HPDE6-E6E7 (cell line): Measurements from ENCODE around the gene B3GALNT1.

ENCODE experiments used
- DNase-seq: peaks from one replicate; pipeline ENCODE4 v3.0.0; 2011; ENCODE audit warnings: missing footprints; ENCODE audit errors: extremely low spot score

The B3GALNT1 gene, protein sequence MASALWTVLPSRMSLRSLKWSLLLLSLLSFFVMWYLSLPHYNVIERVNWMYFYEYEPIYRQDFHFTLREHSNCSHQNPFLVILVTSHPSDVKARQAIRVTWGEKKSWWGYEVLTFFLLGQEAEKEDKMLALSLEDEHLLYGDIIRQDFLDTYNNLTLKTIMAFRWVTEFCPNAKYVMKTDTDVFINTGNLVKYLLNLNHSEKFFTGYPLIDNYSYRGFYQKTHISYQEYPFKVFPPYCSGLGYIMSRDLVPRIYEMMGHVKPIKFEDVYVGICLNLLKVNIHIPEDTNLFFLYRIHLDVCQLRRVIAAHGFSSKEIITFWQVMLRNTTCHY

DNA sequence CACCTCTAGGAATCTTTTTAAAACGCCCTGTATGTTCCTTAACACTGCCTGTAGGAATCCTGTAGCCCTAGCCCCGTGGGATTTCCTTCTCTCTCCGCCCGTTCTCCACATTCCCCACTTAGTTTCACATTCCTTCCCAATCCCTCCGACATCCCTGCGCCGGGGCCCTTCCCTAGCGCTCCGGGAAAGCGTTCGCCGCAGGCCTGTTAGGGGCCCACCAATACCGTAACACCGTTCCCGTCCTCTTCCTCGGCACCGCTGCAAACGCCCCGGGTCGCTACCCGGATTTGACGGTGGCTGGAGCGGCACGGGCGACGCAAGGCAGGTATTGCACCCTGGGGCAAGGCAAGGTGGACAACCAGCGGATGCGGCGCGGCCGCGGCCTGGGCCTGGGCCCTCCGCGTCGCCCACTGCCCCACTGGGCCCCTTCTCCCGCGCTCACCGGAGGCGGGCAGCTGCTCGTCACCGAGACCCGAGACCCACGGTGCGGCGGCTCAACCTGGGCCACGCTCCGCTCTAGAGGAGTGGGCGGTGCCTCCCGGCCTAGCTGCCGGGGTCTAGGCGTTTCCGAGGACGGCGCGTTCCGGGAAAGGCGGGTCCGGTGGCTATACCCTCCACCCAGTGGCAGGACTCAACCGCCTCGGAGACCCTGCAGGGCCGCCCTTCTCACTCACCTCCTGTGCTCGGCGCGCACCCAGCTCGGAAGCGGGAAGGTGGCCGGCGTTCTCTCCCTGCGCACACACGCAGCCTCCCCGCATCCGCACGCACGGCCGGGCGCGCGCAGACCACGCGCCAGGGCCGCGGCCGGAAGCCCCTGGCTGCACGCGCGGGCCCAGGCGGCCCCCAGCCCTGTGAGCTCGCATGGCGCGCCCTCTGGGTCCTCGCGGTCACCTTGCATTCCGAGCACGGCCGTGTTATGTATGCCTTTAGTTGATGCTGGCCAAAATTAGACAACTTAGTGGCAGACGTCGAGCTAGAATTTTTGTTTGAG, at the start of gene B3GALNT1:
B3GALNT1 (minus strand) TSS at position 789 of the 991 bp plus-strand sequence. CDS start 18,595 bp downstream, outside the sequence.
- DNase-seq, result peak; percentile 25

DNA sequence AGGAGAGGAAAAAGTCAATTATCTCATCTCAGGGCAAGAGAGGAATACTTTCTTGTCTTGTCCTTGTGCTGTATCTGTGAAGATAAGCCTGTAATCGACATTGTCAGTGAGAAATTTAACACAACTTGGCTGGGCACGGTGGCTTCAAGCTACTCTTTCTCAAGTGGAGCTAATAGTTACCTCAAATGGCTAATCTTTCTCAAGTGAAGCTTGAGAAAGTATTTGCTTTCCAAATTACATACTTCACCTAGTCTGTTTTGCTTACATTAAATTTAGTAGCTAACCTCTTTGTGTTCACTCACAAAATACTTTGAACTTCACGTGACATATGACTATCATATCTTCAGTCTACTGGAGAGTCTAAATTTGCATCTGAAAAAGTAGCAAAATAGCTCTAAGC, 48.3 kb upstream of the B3GALNT1 start:
- DNase-seq, result no peak

DNA sequence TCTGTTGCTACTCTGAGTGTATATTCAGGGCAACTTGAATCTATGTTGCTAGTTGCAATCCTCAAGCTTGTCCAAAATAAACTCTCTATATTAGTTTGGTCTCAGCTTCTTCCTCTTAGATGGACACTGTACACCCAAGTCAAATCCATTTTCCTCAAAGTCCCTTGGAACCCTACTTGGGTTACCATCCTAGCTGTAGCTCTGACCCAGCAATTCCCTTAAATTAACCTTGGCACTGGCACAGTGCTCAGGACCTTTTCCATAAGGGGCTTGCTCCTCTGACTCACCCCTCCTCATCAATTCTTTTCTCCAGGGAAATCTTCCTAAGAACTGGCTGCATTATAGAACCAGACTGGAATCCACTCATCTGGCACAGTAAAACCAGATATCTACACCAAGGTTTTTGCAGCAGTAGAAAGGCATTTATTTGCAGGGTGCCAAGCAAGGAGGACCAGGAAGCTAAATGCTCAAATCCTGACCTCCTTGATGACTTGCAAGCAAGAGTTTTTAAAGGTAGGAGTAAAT, 44.9 kb upstream of the B3GALNT1 start:
- DNase-seq, result no peak

DNA sequence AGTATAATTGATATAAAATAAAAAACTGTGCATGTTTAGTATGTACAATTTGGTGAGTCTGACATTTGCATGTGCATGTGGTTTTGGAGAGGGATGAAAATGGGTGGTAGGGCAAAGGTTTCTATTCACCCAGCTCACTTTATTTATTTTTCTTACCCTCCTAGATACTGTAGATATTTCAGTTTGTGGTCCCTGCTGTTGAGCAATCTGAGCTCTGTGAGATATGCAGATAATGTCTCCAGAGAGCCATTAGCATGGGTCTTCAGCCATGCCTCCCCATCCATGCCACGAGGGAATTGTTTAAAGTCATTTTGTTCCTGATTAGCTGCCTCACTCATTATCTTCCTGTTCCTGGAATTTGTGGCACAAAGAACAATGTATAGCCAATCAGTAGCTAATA, 44.4 kb upstream of the B3GALNT1 start:
- no peak for DNase-seq

DNA sequence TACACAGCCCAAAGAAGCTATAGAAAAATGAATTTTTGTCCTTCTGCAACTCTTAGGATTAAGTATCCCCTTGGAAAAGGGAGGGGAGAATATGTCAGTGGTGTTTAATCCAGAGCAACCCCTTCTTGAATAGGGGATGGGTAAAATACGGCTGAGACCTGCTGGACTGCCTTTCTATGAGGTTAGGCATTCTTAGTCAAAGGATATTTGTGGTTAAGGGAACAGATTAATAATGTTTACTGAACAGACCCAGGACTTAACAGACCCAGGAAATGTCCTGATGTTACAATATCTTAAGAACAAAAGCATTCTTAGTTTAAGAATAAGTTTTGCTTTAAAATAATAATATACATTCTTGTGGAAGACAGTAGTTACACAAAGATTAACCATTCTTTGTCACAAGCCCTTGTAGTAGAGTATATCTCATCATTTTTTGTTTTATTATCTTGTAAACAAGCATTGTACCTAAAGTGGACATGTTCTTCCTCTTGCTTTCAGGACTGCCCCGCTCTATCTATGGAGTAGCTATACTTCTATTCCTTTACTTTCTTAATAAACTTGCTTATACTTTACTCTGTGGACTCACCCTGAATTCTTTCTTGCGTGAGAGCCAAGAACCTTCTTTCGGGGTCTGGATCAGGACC, 43.8 kb upstream of the B3GALNT1 start:
- no peak for DNase-seq

- DNase-seq, result no peak
Measured at GRCh38 chr3:161142486-161142885, 37.3 kb upstream of the B3GALNT1 start.

- DNase-seq, result no peak
Measured at GRCh38 chr3:161139686-161140085, 34.5 kb upstream of the B3GALNT1 start.

GRCh38 chr3:161137260-161137659, 32.1 kb upstream of the B3GALNT1 start:
- DNase-seq, result no peak

DNA sequence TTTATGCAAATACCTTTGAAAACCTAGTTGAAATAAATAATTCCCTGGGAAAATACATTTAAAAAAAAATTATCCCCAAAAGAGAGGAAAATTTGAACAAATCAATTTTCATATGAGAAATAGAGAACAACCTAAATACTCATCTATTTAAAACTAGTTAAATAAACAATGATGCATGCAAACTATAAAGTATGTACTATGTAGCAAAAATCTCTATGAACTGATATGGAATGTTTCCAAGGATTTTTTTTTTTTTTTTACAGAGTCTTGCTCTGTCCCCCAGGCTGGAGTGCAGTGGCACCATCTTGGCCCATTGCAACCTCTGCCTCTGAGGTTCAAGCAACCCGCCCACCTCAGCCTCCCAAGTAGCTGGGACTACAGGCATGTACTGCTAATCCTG, 27.2 kb upstream of the B3GALNT1 start:
- no peak for DNase-seq

DNA sequence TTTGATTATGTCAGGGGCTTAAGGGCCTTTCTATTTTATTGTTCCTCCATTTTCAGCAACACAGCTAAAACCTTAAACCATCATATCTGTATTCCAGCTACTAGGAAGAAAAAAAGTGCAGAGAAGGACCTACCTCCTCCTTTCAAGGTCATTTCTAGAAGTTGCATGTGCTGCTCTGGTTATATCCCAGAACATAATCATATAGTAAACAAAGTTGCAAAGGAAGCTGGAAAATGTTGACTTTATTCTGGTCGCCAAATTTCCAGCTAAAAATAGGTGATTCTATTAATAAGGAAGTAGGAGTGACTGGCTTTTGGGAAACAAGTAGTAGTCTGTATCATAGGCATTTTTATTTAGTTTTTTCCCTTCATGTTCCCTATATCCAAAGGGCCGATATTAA, 21.3 kb upstream of the B3GALNT1 start:
- DNase-seq, result no peak

GRCh38 chr3:161117646-161118045, 12.5 kb upstream of the B3GALNT1 start:
- no peak for DNase-seq

GRCh38 chr3:161108840-161109239, 3.7 kb upstream of the B3GALNT1 start:
- DNase-seq, result no peak

GRCh38 chr3:161107311-161107710, 2.2 kb upstream of the B3GALNT1 start:
- DNase-seq, result no peak

DNA sequence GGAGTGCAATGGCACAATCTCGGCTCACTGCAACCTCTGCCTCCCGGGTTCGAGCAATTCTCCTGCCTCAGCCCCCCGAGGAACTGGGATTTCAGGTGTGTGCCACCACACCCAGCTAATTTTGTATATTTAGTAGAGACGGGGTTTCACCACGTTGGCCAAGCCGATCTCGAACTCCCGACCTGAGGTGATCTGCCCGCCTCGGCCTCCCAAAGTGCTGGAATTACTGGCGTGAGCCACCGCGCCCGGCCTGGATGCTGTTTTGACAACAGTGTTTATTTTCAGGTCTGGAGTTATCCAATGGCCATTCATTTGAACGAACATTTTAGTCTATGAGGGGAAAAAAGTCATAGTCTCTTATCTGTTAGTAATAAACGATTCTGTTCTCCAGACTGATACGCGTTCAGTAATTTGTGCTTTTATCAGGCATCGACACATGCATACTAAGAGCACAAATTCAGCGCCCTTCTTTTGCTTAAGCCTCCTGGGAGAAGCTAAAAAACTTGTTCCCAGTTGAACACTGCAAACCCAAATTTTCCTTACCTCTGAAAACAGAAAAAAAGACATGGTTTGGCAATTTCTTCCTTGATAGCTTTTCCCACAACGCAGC, 1.3 kb downstream of the B3GALNT1 start:
- no peak for DNase-seq

GRCh38 chr3:161101609-161102008, 3.5 kb downstream of the B3GALNT1 start:
- DNase-seq, result no peak

DNA sequence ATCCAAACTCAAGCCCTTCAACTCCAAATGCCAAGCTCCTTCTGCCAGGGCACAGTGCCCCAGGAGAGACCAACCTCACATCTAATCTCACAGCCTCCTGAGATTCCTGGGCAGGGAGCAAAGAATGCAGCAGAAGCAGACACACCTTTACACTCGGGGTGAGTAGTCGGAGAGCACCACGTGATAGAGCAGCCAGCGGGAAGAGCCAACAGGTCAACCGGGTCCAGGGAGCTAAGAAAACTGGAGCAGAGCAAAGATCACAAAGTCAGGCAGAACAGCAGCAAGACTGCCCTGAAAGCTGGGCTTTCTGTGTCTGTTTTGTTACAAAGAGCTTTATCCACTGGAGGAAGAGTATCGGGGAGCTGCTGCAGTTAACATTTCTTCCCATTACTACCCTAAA, 4.2 kb downstream of the B3GALNT1 start:
- no peak for DNase-seq

DNA sequence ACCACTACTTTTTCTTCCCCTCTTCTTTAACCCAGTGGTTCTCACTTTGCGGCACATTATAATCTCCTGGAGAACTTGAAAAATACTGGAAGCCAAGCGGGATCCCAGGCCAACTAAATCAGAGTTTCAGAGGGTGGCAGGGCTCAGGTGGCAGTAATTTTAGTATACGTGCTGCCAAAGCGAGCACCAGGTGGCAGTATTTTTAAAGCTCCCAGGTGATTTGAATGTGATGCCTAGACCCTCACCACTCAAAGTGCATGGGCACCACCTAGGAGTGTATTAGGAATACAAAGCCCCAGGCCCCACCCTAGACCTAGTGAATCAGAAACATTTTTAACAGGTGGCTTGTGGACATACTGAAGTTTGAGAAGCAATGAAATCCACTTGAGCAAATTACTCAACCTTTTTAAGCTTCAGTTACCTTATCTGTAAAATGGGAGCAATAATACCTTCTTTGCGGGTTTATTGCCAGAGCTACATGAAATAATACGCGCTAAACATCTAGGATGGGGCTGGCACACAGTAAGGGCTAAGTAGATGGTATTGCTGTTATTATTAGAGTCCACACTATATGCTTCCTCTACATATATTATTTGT, 8.3 kb downstream of the B3GALNT1 start:
- DNase-seq, result no peak

DNA sequence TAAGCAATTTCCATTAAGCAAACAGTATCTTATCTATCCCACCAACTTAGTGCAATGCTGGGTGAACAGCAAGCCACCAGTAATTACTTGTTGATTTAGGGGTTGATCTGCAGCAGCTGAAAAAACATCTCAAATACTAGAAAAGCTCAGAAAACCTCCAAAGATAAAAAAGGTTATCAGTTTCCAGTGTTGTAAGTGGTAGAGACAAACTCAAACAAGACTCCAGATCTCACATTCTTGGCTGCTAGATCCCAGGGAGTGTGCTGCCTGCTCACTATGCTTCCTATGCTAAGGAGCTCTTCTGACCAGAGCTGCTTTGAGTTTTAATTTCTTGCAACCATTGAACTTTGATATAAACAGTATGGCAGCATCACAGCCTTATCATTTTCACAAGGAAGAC, 11.3 kb downstream of the B3GALNT1 start:
- no peak for DNase-seq

DNA sequence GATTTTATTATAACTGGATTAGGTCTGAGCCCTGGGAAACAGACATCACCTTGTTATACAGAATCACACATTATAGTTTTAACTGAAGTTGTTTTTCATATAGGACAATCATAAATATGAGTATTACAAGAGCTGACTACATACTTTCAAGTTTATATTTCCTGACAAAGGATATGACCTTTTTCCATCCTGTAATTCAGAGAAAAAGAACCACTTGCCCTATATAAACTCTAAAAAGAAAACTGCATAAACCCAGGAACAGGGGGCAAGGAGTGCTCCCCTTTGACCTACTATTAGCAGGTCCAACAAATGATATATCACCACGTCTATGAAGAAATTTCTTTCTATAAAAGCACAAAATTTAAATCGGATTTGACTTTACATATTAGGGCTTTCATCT, 20.9 kb downstream of the B3GALNT1 start:
- DNase-seq, result no peak

DNA sequence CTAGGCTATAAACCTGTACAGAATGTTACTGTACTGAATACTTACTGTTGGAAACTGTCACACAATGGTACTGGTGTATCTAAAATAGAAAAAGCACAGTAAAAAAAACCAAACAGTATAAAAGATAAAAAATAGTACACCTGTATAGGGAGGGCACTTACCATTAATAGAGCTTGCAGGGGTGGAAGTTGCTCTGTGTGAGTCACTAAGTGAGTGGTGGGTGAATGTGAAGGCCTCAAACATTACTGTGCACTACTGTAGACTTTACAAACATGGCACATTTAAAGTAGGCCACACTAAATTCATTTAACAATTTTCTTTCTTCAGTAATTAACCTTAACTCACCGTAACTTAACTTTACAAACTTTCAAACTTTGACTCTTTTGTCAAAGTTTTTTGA, 22.0 kb downstream of the B3GALNT1 start:
- no peak for DNase-seq

DNA sequence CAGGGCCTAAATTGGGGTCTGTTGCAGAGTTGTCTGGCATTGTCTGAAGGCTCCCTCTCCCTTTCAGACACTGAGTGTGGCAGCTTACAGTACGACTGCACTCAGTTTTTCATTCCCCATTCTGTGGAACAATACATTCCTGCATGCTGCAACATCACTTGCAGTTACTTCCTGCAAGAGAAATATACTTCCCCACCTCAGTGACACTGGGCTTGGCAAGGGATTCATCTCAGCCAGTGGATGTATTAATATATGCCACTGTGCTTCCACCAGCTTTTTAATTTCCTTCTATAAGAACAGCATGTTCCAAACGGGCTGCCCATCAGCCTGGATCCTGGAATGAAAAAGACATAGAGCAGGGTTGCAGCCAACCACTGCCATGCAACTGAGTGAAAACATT, 23.1 kb downstream of the B3GALNT1 start:
- no peak for DNase-seq
